ENCODE measurements around the gene ALDOC.

DNA sequence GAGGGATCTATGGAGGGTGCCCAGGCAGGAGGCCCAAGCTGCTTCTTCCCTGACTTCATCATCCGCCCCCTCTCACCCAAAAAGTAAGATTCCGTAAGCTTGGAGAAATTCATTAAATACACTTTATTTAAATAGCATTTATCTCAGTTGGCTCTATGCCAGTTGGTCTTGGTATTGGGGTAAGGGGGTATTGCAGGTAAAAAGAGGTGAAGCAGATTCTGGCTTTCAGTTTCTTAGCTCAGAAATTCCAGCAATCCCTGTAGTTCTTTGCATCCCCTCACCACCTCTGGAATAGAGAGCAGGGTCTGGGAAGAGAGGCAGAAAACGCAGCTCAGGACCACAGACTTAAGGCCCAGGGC, 750 bp upstream of the ALDOC start:
- TF ChIP-seq GABPA (IDR thresholded peaks at IDR 0.05; ENCODE audit: low read depth) = no peak
- TF ChIP-seq, protein P1, sequence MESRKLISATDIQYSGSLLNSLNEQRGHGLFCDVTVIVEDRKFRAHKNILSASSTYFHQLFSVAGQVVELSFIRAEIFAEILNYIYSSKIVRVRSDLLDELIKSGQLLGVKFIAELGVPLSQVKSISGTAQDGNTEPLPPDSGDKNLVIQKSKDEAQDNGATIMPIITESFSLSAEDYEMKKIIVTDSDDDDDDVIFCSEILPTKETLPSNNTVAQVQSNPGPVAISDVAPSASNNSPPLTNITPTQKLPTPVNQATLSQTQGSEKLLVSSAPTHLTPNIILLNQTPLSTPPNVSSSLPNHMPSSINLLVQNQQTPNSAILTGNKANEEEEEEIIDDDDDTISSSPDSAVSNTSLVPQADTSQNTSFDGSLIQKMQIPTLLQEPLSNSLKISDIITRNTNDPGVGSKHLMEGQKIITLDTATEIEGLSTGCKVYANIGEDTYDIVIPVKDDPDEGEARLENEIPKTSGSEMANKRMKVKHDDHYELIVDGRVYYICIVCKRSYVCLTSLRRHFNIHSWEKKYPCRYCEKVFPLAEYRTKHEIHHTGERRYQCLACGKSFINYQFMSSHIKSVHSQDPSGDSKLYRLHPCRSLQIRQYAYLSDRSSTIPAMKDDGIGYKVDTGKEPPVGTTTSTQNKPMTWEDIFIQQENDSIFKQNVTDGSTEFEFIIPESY (IDR thresholded peaks at IDR 0.05) = no peak
- no peak for TF ChIP-seq JUND (IDR thresholded peaks at IDR 0.05; ENCODE audit: low read depth, low read length)
- no peak for TF ChIP-seq POLR2AphosphoS5 (IDR thresholded peaks at IDR 0.05; ENCODE audit: low read length)
- TF ChIP-seq EED (IDR thresholded peaks at IDR 0.05; ENCODE audit: low read depth) = no peak
- TF ChIP-seq FOXM1 (IDR thresholded peaks at IDR 0.05; ENCODE audit: low read depth, low read length) = no peak
- no peak for TF ChIP-seq SIN3A (IDR thresholded peaks at IDR 0.05; ENCODE audit: low read depth, low read length)
- no peak for TF ChIP-seq ZNF24 (IDR thresholded peaks at IDR 0.05)
- TF ChIP-seq, protein P2, sequence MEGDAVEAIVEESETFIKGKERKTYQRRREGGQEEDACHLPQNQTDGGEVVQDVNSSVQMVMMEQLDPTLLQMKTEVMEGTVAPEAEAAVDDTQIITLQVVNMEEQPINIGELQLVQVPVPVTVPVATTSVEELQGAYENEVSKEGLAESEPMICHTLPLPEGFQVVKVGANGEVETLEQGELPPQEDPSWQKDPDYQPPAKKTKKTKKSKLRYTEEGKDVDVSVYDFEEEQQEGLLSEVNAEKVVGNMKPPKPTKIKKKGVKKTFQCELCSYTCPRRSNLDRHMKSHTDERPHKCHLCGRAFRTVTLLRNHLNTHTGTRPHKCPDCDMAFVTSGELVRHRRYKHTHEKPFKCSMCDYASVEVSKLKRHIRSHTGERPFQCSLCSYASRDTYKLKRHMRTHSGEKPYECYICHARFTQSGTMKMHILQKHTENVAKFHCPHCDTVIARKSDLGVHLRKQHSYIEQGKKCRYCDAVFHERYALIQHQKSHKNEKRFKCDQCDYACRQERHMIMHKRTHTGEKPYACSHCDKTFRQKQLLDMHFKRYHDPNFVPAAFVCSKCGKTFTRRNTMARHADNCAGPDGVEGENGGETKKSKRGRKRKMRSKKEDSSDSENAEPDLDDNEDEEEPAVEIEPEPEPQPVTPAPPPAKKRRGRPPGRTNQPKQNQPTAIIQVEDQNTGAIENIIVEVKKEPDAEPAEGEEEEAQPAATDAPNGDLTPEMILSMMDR (IDR thresholded peaks at IDR 0.05 in 2 of 3, conservative IDR thresholded peaks at IDR 0.05 in 1 of 3; ENCODE audit: control insufficient read depth in 2 of 3, extremely low read depth in 1 of 3, insufficient read depth in 1 of 3, low read depth in 3 of 3, low read length in 3 of 3) = no peak
